ENCODE data around the gene CNKSR1. TPM values are rescaled to one million over a fixed set of nuclear protein-coding genes. Genes with fewer than 3 reads are reported as not detected.

Gene CNKSR1
- total RNA-seq, 1 experiment from 2014 or later = 18.0 TPM

DNA sequence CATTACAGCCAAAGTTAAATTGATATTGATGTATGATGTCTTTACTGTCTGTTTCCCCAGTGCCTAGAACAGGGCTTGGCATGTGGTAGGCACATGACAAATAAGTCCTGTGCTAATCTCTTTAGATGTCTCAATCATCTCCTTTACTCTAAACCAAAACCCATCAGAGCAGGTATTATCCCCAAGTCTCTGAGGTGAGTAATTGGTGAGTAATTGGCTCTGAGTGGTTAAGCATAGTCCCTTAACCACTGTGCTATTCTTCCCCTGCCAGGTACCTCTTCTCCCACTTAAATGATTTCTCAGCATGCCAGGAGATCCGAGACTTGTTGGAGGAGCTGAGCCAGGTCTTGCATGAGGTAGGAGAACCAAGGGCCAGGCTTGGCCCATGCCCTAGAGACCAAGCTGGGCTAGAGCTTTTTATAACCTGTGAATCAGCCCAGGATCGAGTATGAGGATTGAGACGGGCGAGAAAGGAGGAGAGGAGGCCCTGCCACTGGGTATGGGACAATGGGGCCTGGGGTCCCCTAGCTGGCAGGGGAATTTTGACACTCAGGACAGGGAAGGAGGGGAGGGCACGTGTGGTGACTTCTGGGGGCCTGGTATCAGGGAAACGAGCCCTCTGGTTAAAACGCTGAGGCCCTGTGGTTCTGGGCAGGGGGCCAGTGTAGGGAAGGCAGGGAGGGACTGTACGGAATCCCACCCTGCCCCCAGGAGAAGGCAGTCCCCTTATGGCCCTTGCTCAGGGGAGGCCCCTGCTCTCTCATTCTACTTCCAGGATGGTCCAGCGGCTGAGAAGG is 4.5 kb downstream of the CNKSR1 start:
- H3K4me3 Mint-ChIP-seq = no peak overlapping the region
- TF ChIP-seq SMAD4 (CRISPR knock-in tag; IDR thresholded peaks at IDR 0.05) (no peak), ZNF317 (CRISPR knock-in tag; IDR thresholded peaks at IDR 0.05; ENCODE audit: borderline replicate concordance, low read depth) (no peak), ZNF232 (CRISPR knock-in tag; IDR thresholded peaks at IDR 0.05) (no peak), MXD4 (CRISPR knock-in tag; IDR thresholded peaks at IDR 0.05; ENCODE audit: borderline replicate concordance) (no peak), CREM (CRISPR knock-in tag; IDR thresholded peaks at IDR 0.05) (no peak), ESRRA (CRISPR knock-in tag; IDR thresholded peaks at IDR 0.05; ENCODE audit: borderline replicate concordance) (no peak), MYBL2 (CRISPR knock-in tag; IDR thresholded peaks at IDR 0.05) (no peak), EMX1 (CRISPR knock-in tag; IDR thresholded peaks at IDR 0.05) (no peak), SP1 (CRISPR knock-in tag; conservative IDR thresholded peaks at IDR 0.05) (no peak)
- TF ChIP-seq, protein P1, sequence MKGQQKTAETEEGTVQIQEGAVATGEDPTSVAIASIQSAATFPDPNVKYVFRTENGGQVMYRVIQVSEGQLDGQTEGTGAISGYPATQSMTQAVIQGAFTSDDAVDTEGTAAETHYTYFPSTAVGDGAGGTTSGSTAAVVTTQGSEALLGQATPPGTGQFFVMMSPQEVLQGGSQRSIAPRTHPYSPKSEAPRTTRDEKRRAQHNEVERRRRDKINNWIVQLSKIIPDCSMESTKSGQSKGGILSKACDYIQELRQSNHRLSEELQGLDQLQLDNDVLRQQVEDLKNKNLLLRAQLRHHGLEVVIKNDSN (CRISPR knock-in tag; IDR thresholded peaks at IDR 0.05) = no peak
- TF ChIP-seq, protein P2, sequence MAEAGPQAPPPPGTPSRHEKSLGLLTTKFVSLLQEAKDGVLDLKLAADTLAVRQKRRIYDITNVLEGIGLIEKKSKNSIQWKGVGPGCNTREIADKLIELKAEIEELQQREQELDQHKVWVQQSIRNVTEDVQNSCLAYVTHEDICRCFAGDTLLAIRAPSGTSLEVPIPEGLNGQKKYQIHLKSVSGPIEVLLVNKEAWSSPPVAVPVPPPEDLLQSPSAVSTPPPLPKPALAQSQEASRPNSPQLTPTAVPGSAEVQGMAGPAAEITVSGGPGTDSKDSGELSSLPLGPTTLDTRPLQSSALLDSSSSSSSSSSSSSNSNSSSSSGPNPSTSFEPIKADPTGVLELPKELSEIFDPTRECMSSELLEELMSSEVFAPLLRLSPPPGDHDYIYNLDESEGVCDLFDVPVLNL (CRISPR knock-in tag; IDR thresholded peaks at IDR 0.05; ENCODE audit: borderline replicate concordance, low read depth) = no peak
- 0 out of 2 replicates have a peak, but pooled peaks cover 5% of the 10 kb centered on the region for H3K36me3 Mint-ChIP-seq
- no peak overlapping the region for H3K27ac Mint-ChIP-seq
- H3K9me3 Mint-ChIP-seq = no peaks in the 10 kb centered on the region
- CTCF ChIA-PET = interaction anchor here (1.1 to 3.6 kb wide), 4 partner anchors 9 to 104 kb away, joined by 3 to 25 read pairs (median 6); partner anchors contain the start of genes CATSPER4 and ZNF593
- peaks cover 10% of the 10 kb centered on the region for H3K4me1 Mint-ChIP-seq
- ATAC-seq (no peak), DNase-seq (ENCODE audit: low spot score) (no peak)
- no peaks in the 10 kb centered on the region for H3K27me3 Mint-ChIP-seq (ENCODE audit: low read depth)
- POLR2A ChIA-PET = no interaction called here

DNA sequence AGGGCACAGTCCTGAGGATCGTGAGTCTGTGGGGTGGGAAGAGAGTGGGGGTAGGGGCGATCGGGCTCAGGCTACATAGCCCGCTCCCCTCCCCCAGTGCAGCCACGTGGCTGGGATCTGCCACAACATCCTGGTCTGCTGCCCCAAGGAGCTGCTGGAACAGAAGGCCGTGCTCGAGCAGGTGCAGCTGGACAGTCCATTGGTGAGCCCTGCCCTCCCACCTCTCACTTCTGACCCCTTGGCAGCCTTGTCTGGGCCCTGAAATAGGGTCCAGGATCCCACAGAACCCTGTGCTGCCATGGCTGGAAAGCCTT is 5.0 kb downstream of the CNKSR1 start:
- ChIA-PET CTCF (interaction anchor here (1.1 to 3.6 kb wide), 3 partner anchors 8 to 51 kb away, joined by 3 to 25 read pairs (median 4); partner anchors contain the start of genes CATSPER4 and ZNF593), POLR2A (no interaction called here)
- DNase-seq (ENCODE audit: low spot score) (no peak), ATAC-seq (no peak)
- TF ChIP-seq ZNF121 (CRISPR knock-in tag; IDR thresholded peaks at IDR 0.05) (no peak), ELF4 (CRISPR knock-in tag; IDR thresholded peaks at IDR 0.05; ENCODE audit: low read depth) (no peak)
- TF ChIP-seq, protein P1 (CRISPR knock-in tag; IDR thresholded peaks at IDR 0.05) = no peak
- TF ChIP-seq, protein P3, sequence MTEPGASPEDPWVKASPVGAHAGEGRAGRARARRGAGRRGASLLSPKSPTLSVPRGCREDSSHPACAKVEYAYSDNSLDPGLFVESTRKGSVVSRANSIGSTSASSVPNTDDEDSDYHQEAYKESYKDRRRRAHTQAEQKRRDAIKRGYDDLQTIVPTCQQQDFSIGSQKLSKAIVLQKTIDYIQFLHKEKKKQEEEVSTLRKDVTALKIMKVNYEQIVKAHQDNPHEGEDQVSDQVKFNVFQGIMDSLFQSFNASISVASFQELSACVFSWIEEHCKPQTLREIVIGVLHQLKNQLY (CRISPR knock-in tag; IDR thresholded peaks at IDR 0.05) = no peak
- no peaks in the 10 kb centered on the region for H3K27me3 Mint-ChIP-seq (ENCODE audit: low read depth)
- H3K36me3 Mint-ChIP-seq = 0 out of 2 replicates have a peak, but pooled peaks cover 5% of the 10 kb centered on the region
- no peaks in the 10 kb centered on the region for H3K9me3 Mint-ChIP-seq
- peaks cover 8% of the 10 kb centered on the region for H3K4me1 Mint-ChIP-seq
- no peak overlapping the region for H3K4me3 Mint-ChIP-seq
- H3K27ac Mint-ChIP-seq = no peak overlapping the region

DNA sequence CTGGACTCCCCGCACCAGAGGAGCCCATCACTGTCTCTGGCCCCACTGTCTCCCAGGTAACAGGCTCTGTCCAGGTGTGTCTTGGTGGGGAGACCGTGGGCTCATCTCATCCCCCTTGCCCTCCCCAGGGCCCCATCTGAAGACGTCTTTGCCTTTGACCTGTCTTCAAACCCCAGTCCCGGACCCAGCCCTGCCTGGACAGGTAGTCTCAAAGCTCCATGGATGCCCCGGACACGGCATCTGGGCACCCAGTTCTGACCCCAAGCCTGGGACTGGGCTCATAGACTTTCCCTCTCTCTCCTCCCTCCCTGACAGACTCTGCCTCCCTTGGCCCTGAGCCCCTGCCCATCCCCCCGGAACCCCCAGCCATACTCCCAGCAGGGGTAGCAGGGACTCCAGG is 6.8 kb downstream of the CNKSR1 start:
- CTCF ChIA-PET = interaction anchor here (1.2 to 2.2 kb wide), 2 partner anchors 14 to 50 kb away, joined by 6 to 7 read pairs; partner anchors contain the start of genes CEP85 and ZNF593
- no peaks in the 10 kb centered on the region for H3K9me3 Mint-ChIP-seq
- DNase-seq (ENCODE audit: low spot score) (no peak), ATAC-seq (no peak)
- H3K27me3 Mint-ChIP-seq (ENCODE audit: low read depth) = no peaks in the 10 kb centered on the region
- H3K36me3 Mint-ChIP-seq = 0 out of 2 replicates have a peak, but pooled peaks cover 5% of the 10 kb centered on the region
- POLR2A ChIA-PET = no interaction called here
- H3K27ac Mint-ChIP-seq = no peak overlapping the region
- H3K4me3 Mint-ChIP-seq = no peak overlapping the region
- no peaks in the 10 kb centered on the region for H3K4me1 Mint-ChIP-seq
- TF ChIP-seq, protein P4, sequence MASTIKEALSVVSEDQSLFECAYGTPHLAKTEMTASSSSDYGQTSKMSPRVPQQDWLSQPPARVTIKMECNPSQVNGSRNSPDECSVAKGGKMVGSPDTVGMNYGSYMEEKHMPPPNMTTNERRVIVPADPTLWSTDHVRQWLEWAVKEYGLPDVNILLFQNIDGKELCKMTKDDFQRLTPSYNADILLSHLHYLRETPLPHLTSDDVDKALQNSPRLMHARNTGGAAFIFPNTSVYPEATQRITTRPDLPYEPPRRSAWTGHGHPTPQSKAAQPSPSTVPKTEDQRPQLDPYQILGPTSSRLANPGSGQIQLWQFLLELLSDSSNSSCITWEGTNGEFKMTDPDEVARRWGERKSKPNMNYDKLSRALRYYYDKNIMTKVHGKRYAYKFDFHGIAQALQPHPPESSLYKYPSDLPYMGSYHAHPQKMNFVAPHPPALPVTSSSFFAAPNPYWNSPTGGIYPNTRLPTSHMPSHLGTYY (CRISPR knock-in tag; IDR thresholded peaks at IDR 0.05) = no peak
- TF ChIP-seq TP53 (CRISPR knock-in tag; IDR thresholded peaks at IDR 0.05) = no peak
- TF ChIP-seq, protein P5, sequence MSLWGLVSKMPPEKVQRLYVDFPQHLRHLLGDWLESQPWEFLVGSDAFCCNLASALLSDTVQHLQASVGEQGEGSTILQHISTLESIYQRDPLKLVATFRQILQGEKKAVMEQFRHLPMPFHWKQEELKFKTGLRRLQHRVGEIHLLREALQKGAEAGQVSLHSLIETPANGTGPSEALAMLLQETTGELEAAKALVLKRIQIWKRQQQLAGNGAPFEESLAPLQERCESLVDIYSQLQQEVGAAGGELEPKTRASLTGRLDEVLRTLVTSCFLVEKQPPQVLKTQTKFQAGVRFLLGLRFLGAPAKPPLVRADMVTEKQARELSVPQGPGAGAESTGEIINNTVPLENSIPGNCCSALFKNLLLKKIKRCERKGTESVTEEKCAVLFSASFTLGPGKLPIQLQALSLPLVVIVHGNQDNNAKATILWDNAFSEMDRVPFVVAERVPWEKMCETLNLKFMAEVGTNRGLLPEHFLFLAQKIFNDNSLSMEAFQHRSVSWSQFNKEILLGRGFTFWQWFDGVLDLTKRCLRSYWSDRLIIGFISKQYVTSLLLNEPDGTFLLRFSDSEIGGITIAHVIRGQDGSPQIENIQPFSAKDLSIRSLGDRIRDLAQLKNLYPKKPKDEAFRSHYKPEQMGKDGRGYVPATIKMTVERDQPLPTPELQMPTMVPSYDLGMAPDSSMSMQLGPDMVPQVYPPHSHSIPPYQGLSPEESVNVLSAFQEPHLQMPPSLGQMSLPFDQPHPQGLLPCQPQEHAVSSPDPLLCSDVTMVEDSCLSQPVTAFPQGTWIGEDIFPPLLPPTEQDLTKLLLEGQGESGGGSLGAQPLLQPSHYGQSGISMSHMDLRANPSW (CRISPR knock-in tag; conservative IDR thresholded peaks at IDR 0.05; ENCODE audit: low read depth) = no peak
- no peak for TF ChIP-seq RELA (CRISPR knock-in tag; IDR thresholded peaks at IDR 0.05; ENCODE audit: borderline replicate concordance)
- no peak for TF ChIP-seq OVOL2 (CRISPR knock-in tag; IDR thresholded peaks at IDR 0.05; ENCODE audit: borderline replicate concordance)
- TF ChIP-seq, protein P6, sequence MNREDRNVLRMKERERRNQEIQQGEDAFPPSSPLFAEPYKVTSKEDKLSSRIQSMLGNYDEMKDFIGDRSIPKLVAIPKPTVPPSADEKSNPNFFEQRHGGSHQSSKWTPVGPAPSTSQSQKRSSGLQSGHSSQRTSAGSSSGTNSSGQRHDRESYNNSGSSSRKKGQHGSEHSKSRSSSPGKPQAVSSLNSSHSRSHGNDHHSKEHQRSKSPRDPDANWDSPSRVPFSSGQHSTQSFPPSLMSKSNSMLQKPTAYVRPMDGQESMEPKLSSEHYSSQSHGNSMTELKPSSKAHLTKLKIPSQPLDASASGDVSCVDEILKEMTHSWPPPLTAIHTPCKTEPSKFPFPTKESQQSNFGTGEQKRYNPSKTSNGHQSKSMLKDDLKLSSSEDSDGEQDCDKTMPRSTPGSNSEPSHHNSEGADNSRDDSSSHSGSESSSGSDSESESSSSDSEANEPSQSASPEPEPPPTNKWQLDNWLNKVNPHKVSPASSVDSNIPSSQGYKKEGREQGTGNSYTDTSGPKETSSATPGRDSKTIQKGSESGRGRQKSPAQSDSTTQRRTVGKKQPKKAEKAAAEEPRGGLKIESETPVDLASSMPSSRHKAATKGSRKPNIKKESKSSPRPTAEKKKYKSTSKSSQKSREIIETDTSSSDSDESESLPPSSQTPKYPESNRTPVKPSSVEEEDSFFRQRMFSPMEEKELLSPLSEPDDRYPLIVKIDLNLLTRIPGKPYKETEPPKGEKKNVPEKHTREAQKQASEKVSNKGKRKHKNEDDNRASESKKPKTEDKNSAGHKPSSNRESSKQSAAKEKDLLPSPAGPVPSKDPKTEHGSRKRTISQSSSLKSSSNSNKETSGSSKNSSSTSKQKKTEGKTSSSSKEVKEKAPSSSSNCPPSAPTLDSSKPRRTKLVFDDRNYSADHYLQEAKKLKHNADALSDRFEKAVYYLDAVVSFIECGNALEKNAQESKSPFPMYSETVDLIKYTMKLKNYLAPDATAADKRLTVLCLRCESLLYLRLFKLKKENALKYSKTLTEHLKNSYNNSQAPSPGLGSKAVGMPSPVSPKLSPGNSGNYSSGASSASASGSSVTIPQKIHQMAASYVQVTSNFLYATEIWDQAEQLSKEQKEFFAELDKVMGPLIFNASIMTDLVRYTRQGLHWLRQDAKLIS (CRISPR knock-in tag; IDR thresholded peaks at IDR 0.05; ENCODE audit: borderline replicate concordance) = no peak
- no peak for TF ChIP-seq ZNF232 (CRISPR knock-in tag; IDR thresholded peaks at IDR 0.05)
